ENCODE measurements around the gene SMYD4. TPM values are rescaled to one million over a fixed set of nuclear protein-coding genes. Genes with fewer than 3 reads are reported as not detected.
"Not testable (repeated sequence)": the region's sequence is repeated elsewhere in the genome, so short reads cannot be mapped to it uniquely, and the experiment has no call there.

Gene SMYD4
- total and polyA plus RNA-seq, 2 donors (not counting 1 experiment from before 2014, with no cell fraction given): 5.1 to 11.6 TPM

- Histone ChIP-seq H3K4me2 (ENCODE audit: extremely low read depth, insufficient read depth, low read length) (no peak within 1 kb of the TSS), H2AFZ (ENCODE audit: low read length) (no peak within 1 kb of the TSS), H3K27me3 (ENCODE audit: control insufficient read depth, insufficient read depth, low read length) (no peaks in the 10 kb centered on the region), H3K4me3 (replicated peaks in 1 of 4; ENCODE audit: control extremely low read depth in 1 of 4, insufficient read depth in 1 of 4, low read depth in 3 of 4, low read length in 4 of 4) (no peak within 1 kb of the TSS), H4K20me1 (ENCODE audit: control insufficient read depth, extremely low read depth, insufficient read depth, low read length) (no peaks in the 10 kb centered on the region), H3K36me3 (ENCODE audit: control insufficient read depth, insufficient read depth, low read length) (no peaks in the 10 kb centered on the region), H3K79me2 (ENCODE audit: control insufficient read depth, insufficient read depth, low read length) (no peaks in the 10 kb centered on the region), H3K9ac (ENCODE audit: insufficient read depth, low read length) (no peak within 1 kb of the TSS), H3K9me3 (ENCODE audit: control insufficient read depth, insufficient read depth, low read depth, low read length) (no peaks in the 10 kb centered on the region), H3K27ac (ENCODE audit: insufficient read depth, low read length) (no peak within 1 kb of the TSS), H3K4me1 (ENCODE audit: control insufficient read depth, extremely low read depth, insufficient read depth, low read length) (no peaks in the 10 kb centered on the region)
- no peak for DNase-seq (ENCODE audit: low read depth in 2 of 2)
- TF ChIP-seq EZH2 (IDR thresholded peaks at IDR 0.05; ENCODE audit: low read length, missing control alignments) (no peak), CTCF (conservative IDR thresholded peaks at IDR 0.05 in 1 of 2, IDR thresholded peaks at IDR 0.05 in 1 of 2; ENCODE audit: low read depth in 1 of 2, low read length in 2 of 2) (no peak)
Observed at GRCh38 chr17:1742371-1743087, 87.2 kb downstream of the SMYD4 start, which contains the start of gene SERPINF2. TSS of gene SERPINF2 (plus strand) at chr17:1742871. CDS start at chr17:1744996, 2,125 bp downstream.

- not testable (repeated sequence) for H3K4me2 ChIP-seq (ENCODE audit: extremely low read depth, insufficient read depth, low read length); H3K79me2 ChIP-seq (ENCODE audit: control insufficient read depth, insufficient read depth, low read length); H4K20me1 ChIP-seq (ENCODE audit: control insufficient read depth, extremely low read depth, insufficient read depth, low read length); H3K9me3 ChIP-seq (ENCODE audit: control insufficient read depth, insufficient read depth, low read depth, low read length); H2AFZ ChIP-seq (ENCODE audit: low read length); H3K4me3 ChIP-seq (replicated peaks in 1 of 4; ENCODE audit: control extremely low read depth in 1 of 4, insufficient read depth in 1 of 4, low read depth in 3 of 4, low read length in 4 of 4); H3K4me1 ChIP-seq (ENCODE audit: control insufficient read depth, extremely low read depth, insufficient read depth, low read length); H3K27me3 ChIP-seq (ENCODE audit: control insufficient read depth, insufficient read depth, low read length); DNase-seq (ENCODE audit: low read depth in 2 of 2); H3K9ac ChIP-seq (ENCODE audit: insufficient read depth, low read length); H3K27ac ChIP-seq (ENCODE audit: insufficient read depth, low read length); H3K36me3 ChIP-seq (ENCODE audit: control insufficient read depth, insufficient read depth, low read length)
Observed at GRCh38 chr17:1741899-1742298, 87.8 kb downstream of the SMYD4 start.

GRCh38 chr17:1737531-1738291, 92.0 kb downstream of the SMYD4 start:
- no peaks in the 10 kb centered on the region for H3K79me2 ChIP-seq (ENCODE audit: control insufficient read depth, insufficient read depth, low read length)
- no peak overlapping the region for H3K4me2 ChIP-seq (ENCODE audit: extremely low read depth, insufficient read depth, low read length)
- H3K4me1 ChIP-seq (ENCODE audit: control insufficient read depth, extremely low read depth, insufficient read depth, low read length): no peaks in the 10 kb centered on the region
- H3K36me3 ChIP-seq (ENCODE audit: control insufficient read depth, insufficient read depth, low read length): peaks cover 14% of the 10 kb centered on the region
- H4K20me1 ChIP-seq (ENCODE audit: control insufficient read depth, extremely low read depth, insufficient read depth, low read length): no peaks in the 10 kb centered on the region
- H3K9ac ChIP-seq (ENCODE audit: insufficient read depth, low read length): no peak overlapping the region
- TF ChIP-seq CTCF (conservative IDR thresholded peaks at IDR 0.05 in 1 of 2, IDR thresholded peaks at IDR 0.05 in 1 of 2; ENCODE audit: low read depth in 1 of 2, low read length in 2 of 2) (no peak), EZH2 (IDR thresholded peaks at IDR 0.05; ENCODE audit: low read length, missing control alignments) (no peak)
- DNase-seq (ENCODE audit: low read depth in 2 of 2): no peak
- H3K9me3 ChIP-seq (ENCODE audit: control insufficient read depth, insufficient read depth, low read depth, low read length): no peaks in the 10 kb centered on the region
- H3K27me3 ChIP-seq (ENCODE audit: control insufficient read depth, insufficient read depth, low read length): no peaks in the 10 kb centered on the region
- no peak overlapping the region for H2AFZ ChIP-seq (ENCODE audit: low read length)
- no peak overlapping the region for H3K4me3 ChIP-seq (replicated peaks in 1 of 4; ENCODE audit: control extremely low read depth in 1 of 4, insufficient read depth in 1 of 4, low read depth in 3 of 4, low read length in 4 of 4)
- no peak overlapping the region for H3K27ac ChIP-seq (ENCODE audit: insufficient read depth, low read length)

Measured in fibroblast of lung (primary cell).